ENCODE data around the gene SETBP1. TPM values are rescaled to one million over a fixed set of nuclear protein-coding genes. Genes with fewer than 3 reads are reported as not detected.

Gene SETBP1
- total and polyA plus RNA-seq, 9 of the 15 experiments (the other 6 are each of a cell fraction or from before 2014, with no cell fraction given) = under 0.01 to 0.13 (median 0.04) TPM

- ATAC-seq = no peak
- Histone ChIP-seq H3K36me3 (ENCODE audit: control insufficient read depth, insufficient read depth, low read length) (no peaks in the 10 kb centered on the region), H3K9me3 (replicated peaks; ENCODE audit: control insufficient read depth, insufficient read depth, low read depth, low read length) (no peaks in the 10 kb centered on the region), H2AFZ (ENCODE audit: low read depth, low read length) (0 out of 2 replicates have a peak overlapping the region, but pooled peaks have one; percentile 45), H3K9me1 (ENCODE audit: control insufficient read depth, insufficient read depth, low read length) (no peaks in the 10 kb centered on the region), H3K4me1 (replicated peaks in 1 of 2; ENCODE audit: control insufficient read depth in 2 of 2, insufficient read depth in 2 of 2, low read length in 2 of 2) (peaks cover 12 to 15% of the 10 kb centered on the region in 2 experiments; a peak in 4 of 5 replicates), H3K4me3 (no peak overlapping the region), H3K79me2 (ENCODE audit: control insufficient read depth, insufficient read depth, low read length) (no peaks in the 10 kb centered on the region), H3K9ac (ENCODE audit: insufficient read depth in 1 of 2, low read depth in 2 of 2, low read length in 2 of 2) (no peak overlapping the region), H3K27ac (ENCODE audit: extremely low read depth, low read depth, low read length) (no peak overlapping the region), H3K4me2 (ENCODE audit: insufficient read depth, low read length) (no peak overlapping the region), H4K20me1 (replicated peaks; ENCODE audit: control insufficient read depth, insufficient read depth, low read length) (no peaks in the 10 kb centered on the region), H3K27me3 (ENCODE audit: control insufficient read depth in 2 of 2, insufficient read depth in 2 of 2, low read length in 2 of 2) (peaks cover 2 to 22% of the 10 kb centered on the region in 2 experiments; a peak in 3 of 5 replicates)
- 3% methylated on average over 4 of the region's 5 CpGs for WGBS (ENCODE audit: insufficient coverage, low coverage, missing lambda C conversion rate)
- in situ Hi-C loops (cut with MboI) = no loop called here
- no TSS peak for BruUV-seq (replicated peaks)
- POLR2A ChIA-PET = no interaction called here
- CTCF ChIA-PET (ENCODE audit: low intra/inter-chr PET ratio) = no interaction called here
- FAIRE-seq = no peak
- intact Hi-C loops (cut with micrococcal nuclease) = no loop called here
- TF ChIP-seq RFX1 (IDR thresholded peaks at IDR 0.05) (peak; percentile 26; the same call in 1 of the 2 replicates), EHMT2 (IDR thresholded peaks at IDR 0.05) (no peak)
- DNase-seq (ENCODE audit: extremely low read depth in 1 of 4, low spot score in 3 of 4) = no peak
These were observed 60.8 kb downstream of the SETBP1 start for GRCh38 chr18:44741511-44741910.

- DNase-seq (ENCODE audit: extremely low read depth in 1 of 4, low spot score in 3 of 4) = no peak
- H3K79me2 ChIP-seq (ENCODE audit: control insufficient read depth, insufficient read depth, low read length) = no peaks in the 10 kb centered on the region
- H3K27me3 ChIP-seq (ENCODE audit: control insufficient read depth in 2 of 2, insufficient read depth in 2 of 2, low read length in 2 of 2) = peaks cover 2 to 22% of the 10 kb centered on the region in 2 experiments; a peak in 3 of 5 replicates
- no peak overlapping the region for H3K4me3 ChIP-seq
- peak; percentile 30; the same call in 1 of the 3 replicates for ATAC-seq
- H3K4me2 ChIP-seq (ENCODE audit: insufficient read depth, low read length) = no peak overlapping the region
- WGBS (ENCODE audit: insufficient coverage, low coverage, missing lambda C conversion rate) = 6% methylated on average over 3 of the region's 3 CpGs
- H3K36me3 ChIP-seq (ENCODE audit: control insufficient read depth, insufficient read depth, low read length) = no peaks in the 10 kb centered on the region
- H4K20me1 ChIP-seq (replicated peaks; ENCODE audit: control insufficient read depth, insufficient read depth, low read length) = no peaks in the 10 kb centered on the region
- in situ Hi-C loops (cut with MboI) (no loop called here), intact Hi-C loops (cut with micrococcal nuclease) (no loop called here)
- no peak overlapping the region for H3K27ac ChIP-seq (ENCODE audit: extremely low read depth, low read depth, low read length)
- H3K4me1 ChIP-seq (replicated peaks in 1 of 2; ENCODE audit: control insufficient read depth in 2 of 2, insufficient read depth in 2 of 2, low read length in 2 of 2) = peaks cover 6 to 15% of the 10 kb centered on the region in 2 experiments; a peak in 4 of 5 replicates
- POLR2A ChIA-PET = interaction anchor here (0.7 kb wide), 1 partner anchor 13 kb away, joined by 3 read pairs; no protein-coding TSS in a partner anchor
- H2AFZ ChIP-seq (ENCODE audit: low read depth, low read length) = no peak overlapping the region
- no peaks in the 10 kb centered on the region for H3K9me3 ChIP-seq (replicated peaks; ENCODE audit: control insufficient read depth, insufficient read depth, low read depth, low read length)
- TF ChIP-seq ZNF239 (CRISPR knock-in tag; IDR thresholded peaks at IDR 0.05) = peak; percentile 79
- no peak for TF ChIP-seq PRPF4 (IDR thresholded peaks at IDR 0.05; ENCODE audit: insufficient read depth, low read depth, low read length, poor library complexity, severe bottlenecking)
- no TSS peak for BruUV-seq (replicated peaks)
- no peak for FAIRE-seq
- no peak overlapping the region for H3K9ac ChIP-seq (ENCODE audit: insufficient read depth in 1 of 2, low read depth in 2 of 2, low read length in 2 of 2)
- CTCF ChIA-PET (ENCODE audit: low intra/inter-chr PET ratio) = no interaction called here
- no peaks in the 10 kb centered on the region for H3K9me1 ChIP-seq (ENCODE audit: control insufficient read depth, insufficient read depth, low read length)
These were observed 61.4 kb downstream of the SETBP1 start for GRCh38 chr18:44742126-44742525.
